Sciatic nerve (tissue), 2 donors: ENCODE data around the gene RABL2B. TPM values are rescaled to one million over a fixed set of nuclear protein-coding genes. Genes with fewer than 3 reads are reported as not detected.
"Not testable (repeated sequence)": the region's sequence is repeated elsewhere in the genome, so short reads cannot be mapped to it uniquely, and the experiment has no call there.

Experiments used
- ATAC-seq: fragments of 200-7000 bp; cut with Tn5 transposase; one replicate; pipeline ENCODE4 v1.9.1; 2020; ENCODE audit warnings: mild to moderate bottlenecking, moderate library complexity
- DNase-seq: peaks from one replicate; pipeline ENCODE4 v3.0.0-alpha.2; 2020; ENCODE audit warnings: low spot score
- intact Hi-C: fragments of 100-400 bp; cut with DNase I; formaldehyde crosslinking; loops from one replicate; pipeline ENCODE4 v1.14.2; 2022
- total RNA-seq: library from RNA; stranded (reverse); fragmentation: NEBNext Ultra II Directional; extraction: Animal tissue kit (Norgen Biotek cat#: 25700); gene quantifications from one replicate; pipeline ENCODE4 v1.2.1, GENCODE V29; 2021
- donor health status: DM: no; HTN: no; CAD: no.
- donor health status: DM: no; HTN: no; CAD: no.

RABL2B gene
- 32.6 TPM for total RNA-seq

GRCh38 chr22:50783033-50783879, at the start of gene RABL2B:
Gene RABL2B (minus strand): TSS chr22:50783636. CDS start chr22:50782294, 1,342 bp downstream.
- DNase-seq (peak; percentile 92), ATAC-seq (peak; percentile 97)
- intact Hi-C loops = not testable (repeated sequence)

GRCh38 chr22:50786936-50787335, 3.5 kb upstream of the RABL2B start:
- ATAC-seq, DNase-seq, intact Hi-C loops: not testable (repeated sequence)

- intact Hi-C loops, ATAC-seq, DNase-seq: not testable (repeated sequence)
These were observed 1.9 kb upstream of the RABL2B start for GRCh38 chr22:50785289-50785688.

GRCh38 chr22:50783880-50784276, 442 bp upstream of the RABL2B start:
- ATAC-seq, intact Hi-C loops, DNase-seq: not testable (repeated sequence)

GRCh38 chr22:50782253-50782652, 1.2 kb downstream of the RABL2B start:
- intact Hi-C loops, DNase-seq, ATAC-seq: not testable (repeated sequence)

GRCh38 chr22:50780244-50780643, 3.2 kb downstream of the RABL2B start:
- intact Hi-C loops, DNase-seq, ATAC-seq: not testable (repeated sequence)

GRCh38 chr22:50777631-50778030, 5.8 kb downstream of the RABL2B start:
- intact Hi-C loops, ATAC-seq, DNase-seq: not testable (repeated sequence)

GRCh38 chr22:50775132-50775531, 8.3 kb downstream of the RABL2B start:
- ATAC-seq = peak; percentile 64
- not testable (repeated sequence) for DNase-seq

GRCh38 chr22:50764288-50764687, 19.1 kb downstream of the RABL2B start:
- DNase-seq, intact Hi-C loops, ATAC-seq: not testable (repeated sequence)

More at GRCh38 chr22:50775132-50775531, 8.3 kb downstream of the RABL2B start:
- intact Hi-C loops = not testable (repeated sequence)

GRCh38 chr22:50761829-50762228, 21.6 kb downstream of the RABL2B start:
- DNase-seq, ATAC-seq, intact Hi-C loops: not testable (repeated sequence)

- intact Hi-C loops, ATAC-seq, DNase-seq: not testable (repeated sequence)
These were observed 23.7 kb downstream of the RABL2B start for GRCh38 chr22:50759597-50760341.

GRCh38 chr22:50756949-50757491, 26.4 kb downstream of the RABL2B start:
- ATAC-seq, intact Hi-C loops, DNase-seq: not testable (repeated sequence)

GRCh38 chr22:50756406-50756805, 27.0 kb downstream of the RABL2B start:
- ATAC-seq, intact Hi-C loops, DNase-seq: not testable (repeated sequence)

GRCh38 chr22:50755251-50755650, 28.2 kb downstream of the RABL2B start:
- not testable (repeated sequence) for DNase-seq, ATAC-seq

GRCh38 chr22:50749302-50750074, 33.9 kb downstream of the RABL2B start:
- intact Hi-C loops, DNase-seq, ATAC-seq: not testable (repeated sequence)

More at GRCh38 chr22:50755251-50755650, 28.2 kb downstream of the RABL2B start:
- intact Hi-C loops = not testable (repeated sequence)

GRCh38 chr22:50748630-50749029, 34.8 kb downstream of the RABL2B start:
- ATAC-seq, intact Hi-C loops, DNase-seq: not testable (repeated sequence)

GRCh38 chr22:50747521-50747920, 35.9 kb downstream of the RABL2B start:
- intact Hi-C loops, ATAC-seq, DNase-seq: not testable (repeated sequence)

- intact Hi-C loops, DNase-seq, ATAC-seq: not testable (repeated sequence)
These were observed 39.0 kb downstream of the RABL2B start for GRCh38 chr22:50744424-50744823.
